ENCODE data around the gene DYNLT2B.

GRCh38 chr3:196281962-196282361 lies 36.1 kb downstream of the DYNLT2B start:
- no peak for TF ChIP-seq EZH2 (IDR thresholded peaks at IDR 0.05; ENCODE audit: borderline replicate concordance, low read depth, low read length, severe bottlenecking)
- no peak for TF ChIP-seq POLR2A (IDR thresholded peaks at IDR 0.05; ENCODE audit: low read depth, low read length)
